ENCODE results near the gene TMEM141.

Gene TMEM141

DNA sequence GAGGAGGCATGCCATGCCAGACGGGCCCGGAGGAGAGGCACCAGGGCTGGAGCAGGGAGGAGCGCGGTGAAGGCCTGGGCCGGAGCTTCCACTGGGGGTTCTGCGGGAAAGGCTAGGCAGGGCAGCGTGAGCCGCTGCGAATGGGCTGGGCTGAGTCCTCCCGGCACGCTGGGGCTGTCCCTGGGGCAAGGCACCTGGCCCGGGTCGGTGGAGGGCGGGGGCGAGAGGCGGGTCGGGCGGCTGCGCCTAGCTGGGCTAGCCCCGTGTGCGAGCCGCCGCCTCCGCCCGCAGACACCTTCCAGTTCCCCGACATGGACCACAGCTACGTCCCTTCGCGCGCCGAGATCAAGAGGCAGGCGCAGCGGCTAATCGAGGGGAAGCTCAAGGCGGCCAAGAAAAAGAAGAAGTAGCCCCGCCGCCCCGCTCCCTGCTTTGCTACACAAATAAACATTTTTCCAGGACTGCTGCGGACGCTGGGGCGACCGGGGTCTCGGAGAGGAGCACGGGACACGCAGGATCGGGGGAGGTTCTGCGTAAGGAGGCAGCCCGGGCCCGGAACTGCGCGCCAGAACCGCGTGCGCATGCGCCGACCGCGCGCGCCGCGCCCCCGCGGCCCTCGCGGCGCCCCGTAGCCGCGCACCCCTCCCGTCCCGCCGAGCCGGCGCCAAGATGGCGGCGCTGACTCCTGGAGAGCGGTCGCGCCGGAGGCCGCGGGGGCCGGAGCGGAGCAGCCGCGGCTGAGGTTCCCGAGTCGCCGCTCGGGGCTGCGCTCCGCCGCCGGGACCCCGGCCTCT, 16.3 kb downstream of the TMEM141 start, which contains the start of gene RABL6:
Gene RABL6, plus strand, starts transcription at position 668 of the 794 bp plus-strand sequence. CDS start 249 bp downstream, outside the sequence.
- Histone ChIP-seq H3K36me3 (replicated peaks; ENCODE audit: low read depth, low read length) (peaks cover 28% of the 10 kb centered on the region), H3K27me3 (ENCODE audit: low read depth, low read length) (peaks cover under 1% of the 10 kb centered on the region; the same call in 1 of the 2 replicates), H2AFZ (ENCODE audit: low read depth, low read length) (peak within 1 kb of the TSS; percentile 22; the same call in 1 of the 2 replicates), H4K20me1 (ENCODE audit: insufficient read depth, low read length) (peaks cover 20% of the 10 kb centered on the region), H3K4me3 (ENCODE audit: low read length) (peak within 1 kb of the TSS; percentile 86), H3K9ac (ENCODE audit: low read length) (peak within 1 kb of the TSS; percentile 87), H3K4me2 (ENCODE audit: low read length) (peak within 1 kb of the TSS; percentile 98), H3K9me3 (ENCODE audit: insufficient read depth, low read length) (no peaks in the 10 kb centered on the region), H3K79me2 (ENCODE audit: low read length) (peaks cover 57% of the 10 kb centered on the region), H3K4me1 (ENCODE audit: low read length) (peaks cover 18% of the 10 kb centered on the region), H3K27ac (ENCODE audit: low read length) (peak within 1 kb of the TSS; percentile 80)
- TF ChIP-seq, protein P1, sequence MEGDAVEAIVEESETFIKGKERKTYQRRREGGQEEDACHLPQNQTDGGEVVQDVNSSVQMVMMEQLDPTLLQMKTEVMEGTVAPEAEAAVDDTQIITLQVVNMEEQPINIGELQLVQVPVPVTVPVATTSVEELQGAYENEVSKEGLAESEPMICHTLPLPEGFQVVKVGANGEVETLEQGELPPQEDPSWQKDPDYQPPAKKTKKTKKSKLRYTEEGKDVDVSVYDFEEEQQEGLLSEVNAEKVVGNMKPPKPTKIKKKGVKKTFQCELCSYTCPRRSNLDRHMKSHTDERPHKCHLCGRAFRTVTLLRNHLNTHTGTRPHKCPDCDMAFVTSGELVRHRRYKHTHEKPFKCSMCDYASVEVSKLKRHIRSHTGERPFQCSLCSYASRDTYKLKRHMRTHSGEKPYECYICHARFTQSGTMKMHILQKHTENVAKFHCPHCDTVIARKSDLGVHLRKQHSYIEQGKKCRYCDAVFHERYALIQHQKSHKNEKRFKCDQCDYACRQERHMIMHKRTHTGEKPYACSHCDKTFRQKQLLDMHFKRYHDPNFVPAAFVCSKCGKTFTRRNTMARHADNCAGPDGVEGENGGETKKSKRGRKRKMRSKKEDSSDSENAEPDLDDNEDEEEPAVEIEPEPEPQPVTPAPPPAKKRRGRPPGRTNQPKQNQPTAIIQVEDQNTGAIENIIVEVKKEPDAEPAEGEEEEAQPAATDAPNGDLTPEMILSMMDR (IDR thresholded peaks at IDR 0.05; ENCODE audit: low read depth, low read length), result no peak
- TF ChIP-seq EZH2phosphoT487 (IDR thresholded peaks at IDR 0.05; ENCODE audit: low read depth), result no peak

DNA sequence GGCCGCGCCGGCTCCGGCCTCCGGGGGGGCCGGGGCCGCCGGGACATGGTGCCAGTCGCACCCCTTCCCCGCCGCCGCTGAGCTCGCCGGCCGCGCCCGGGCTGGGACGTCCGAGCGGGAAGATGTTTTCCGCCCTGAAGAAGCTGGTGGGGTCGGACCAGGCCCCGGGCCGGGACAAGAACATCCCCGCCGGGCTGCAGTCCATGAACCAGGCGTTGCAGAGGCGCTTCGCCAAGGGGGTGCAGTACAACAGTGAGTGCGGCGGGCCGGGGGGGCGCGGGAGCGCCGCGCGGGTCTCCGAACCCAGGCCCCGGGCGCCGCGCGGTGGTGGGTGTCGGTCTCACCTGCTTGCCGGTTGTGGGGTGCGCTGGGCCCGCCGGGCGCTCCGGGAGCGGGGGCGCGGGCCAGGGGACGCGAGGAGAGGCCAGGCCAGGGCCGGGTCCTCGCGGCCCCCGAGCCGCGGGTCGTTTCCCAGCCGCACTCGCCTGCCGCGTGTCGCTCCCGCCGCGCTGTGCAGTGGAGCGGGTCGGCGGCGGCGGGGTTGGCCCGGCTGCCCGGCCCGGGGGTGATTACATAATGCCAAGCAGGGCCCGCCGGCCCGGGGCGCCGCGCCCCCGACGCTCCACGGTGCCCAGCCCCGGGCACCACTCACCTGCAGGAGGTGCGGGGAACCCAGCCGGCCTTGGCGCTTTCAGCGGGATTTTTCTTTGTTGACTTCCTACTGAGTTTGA, 17.1 kb downstream of the TMEM141 start:
- Histone ChIP-seq H3K27me3 (ENCODE audit: low read depth, low read length) (no peaks in the 10 kb centered on the region), H2AFZ (ENCODE audit: low read depth, low read length) (no peak overlapping the region), H3K79me2 (ENCODE audit: low read length) (peaks cover 64% of the 10 kb centered on the region), H4K20me1 (ENCODE audit: insufficient read depth, low read length) (peaks cover 20% of the 10 kb centered on the region), H3K4me3 (ENCODE audit: low read length) (peak overlapping the region; percentile 86), H3K9me3 (ENCODE audit: insufficient read depth, low read length) (no peaks in the 10 kb centered on the region), H3K4me2 (ENCODE audit: low read length) (peak overlapping the region; percentile 84), H3K4me1 (ENCODE audit: low read length) (peaks cover 18% of the 10 kb centered on the region), H3K36me3 (replicated peaks; ENCODE audit: low read depth, low read length) (peaks cover 36% of the 10 kb centered on the region), H3K27ac (ENCODE audit: low read length) (peak overlapping the region; percentile 57), H3K9ac (ENCODE audit: low read length) (peak overlapping the region; percentile 83)
- no peak for TF ChIP-seq EZH2phosphoT487 (IDR thresholded peaks at IDR 0.05; ENCODE audit: low read depth)
- TF ChIP-seq, protein P1 (IDR thresholded peaks at IDR 0.05; ENCODE audit: low read depth, low read length), result no peak

DNA sequence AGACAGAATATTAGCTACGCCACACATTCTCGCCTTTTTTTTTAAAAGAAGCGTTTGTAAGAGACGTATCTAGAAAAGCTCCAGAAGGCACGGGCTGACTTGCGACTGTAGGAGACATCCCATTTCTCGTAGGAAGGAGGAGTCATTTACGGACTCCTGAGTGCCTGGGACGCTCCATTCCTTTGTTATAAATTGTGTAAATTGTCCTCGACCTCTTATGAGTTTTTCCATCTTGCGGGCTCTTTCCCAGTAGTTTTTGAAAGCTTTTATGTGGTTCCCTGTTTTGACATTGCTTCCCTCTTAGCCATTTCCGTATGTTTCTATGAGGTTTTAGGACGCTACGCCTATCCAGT, 17.6 kb downstream of the TMEM141 start:
- peaks cover 18% of the 10 kb centered on the region for H3K4me1 ChIP-seq (ENCODE audit: low read length)
- H3K27me3 ChIP-seq (ENCODE audit: low read depth, low read length), result no peaks in the 10 kb centered on the region
- peak overlapping the region; percentile 84 for H3K4me2 ChIP-seq (ENCODE audit: low read length)
- H3K79me2 ChIP-seq (ENCODE audit: low read length), result peaks cover 69% of the 10 kb centered on the region
- peaks cover 20% of the 10 kb centered on the region for H4K20me1 ChIP-seq (ENCODE audit: insufficient read depth, low read length)
- no peak overlapping the region for H2AFZ ChIP-seq (ENCODE audit: low read depth, low read length)
- H3K27ac ChIP-seq (ENCODE audit: low read length), result peak overlapping the region; percentile 57; the same call in 1 of the 2 replicates
- H3K4me3 ChIP-seq (ENCODE audit: low read length), result peak overlapping the region; percentile 86
- no peaks in the 10 kb centered on the region for H3K9me3 ChIP-seq (ENCODE audit: insufficient read depth, low read length)
- peaks cover 38% of the 10 kb centered on the region for H3K36me3 ChIP-seq (replicated peaks; ENCODE audit: low read depth, low read length)
- peak overlapping the region; percentile 83 for H3K9ac ChIP-seq (ENCODE audit: low read length)
- TF ChIP-seq EZH2phosphoT487 (IDR thresholded peaks at IDR 0.05; ENCODE audit: low read depth), result no peak
- TF ChIP-seq, protein P1 (IDR thresholded peaks at IDR 0.05; ENCODE audit: low read depth, low read length), result no peak

All from OCI-LY3 (cell line).